ENCODE measurements around the gene CADM4.
A peak's percentile ranks its signal among the peaks of the same experiment; 100 is the strongest.
"Not testable (repeated sequence)": the region's sequence is repeated elsewhere in the genome, so short reads cannot be mapped to it uniquely, and the experiment has no call there.

Gene CADM4

DNA sequence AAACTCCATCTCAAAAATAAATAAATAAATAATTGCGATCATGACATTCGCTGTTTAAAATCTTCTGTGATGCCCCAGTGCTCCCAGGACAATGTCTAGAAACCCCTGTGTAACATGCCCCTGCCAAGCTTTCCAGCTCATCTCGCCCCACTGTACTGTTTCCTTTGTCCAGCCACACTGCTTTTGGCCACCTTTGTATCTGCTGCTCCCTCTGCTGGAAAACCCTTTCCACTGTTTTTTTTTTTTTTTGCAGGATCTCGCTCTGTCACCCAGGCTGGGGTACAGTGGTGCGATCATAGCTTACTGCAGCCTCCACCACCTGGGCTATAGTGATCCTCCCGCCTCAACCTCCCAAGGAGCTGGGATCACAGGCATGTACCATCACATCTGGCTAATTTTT is 22.8 kb upstream of the CADM4 start:
- Histone ChIP-seq H3K27me3 (ENCODE audit: control insufficient read depth in 1 of 2, insufficient read depth in 2 of 2, low read length in 2 of 2) (no peaks in the 10 kb centered on the region), H3K9ac (ENCODE audit: low read length in 2 of 2) (no peak overlapping the region), H3K9me3 (ENCODE audit: control insufficient read depth in 2 of 2, low read length in 2 of 2) (no peaks in the 10 kb centered on the region), H3K27ac (ENCODE audit: low read length) (no peak overlapping the region), H3K4me3 (ENCODE audit: low read length in 2 of 2) (no peak overlapping the region), H3K4me1 (ENCODE audit: control insufficient read depth, insufficient read depth, low read length) (peaks cover 6% of the 10 kb centered on the region), H3K36me3 (ENCODE audit: control insufficient read depth in 2 of 2, insufficient read depth in 2 of 2, low read length in 2 of 2) (no peaks in the 10 kb centered on the region)

DNA sequence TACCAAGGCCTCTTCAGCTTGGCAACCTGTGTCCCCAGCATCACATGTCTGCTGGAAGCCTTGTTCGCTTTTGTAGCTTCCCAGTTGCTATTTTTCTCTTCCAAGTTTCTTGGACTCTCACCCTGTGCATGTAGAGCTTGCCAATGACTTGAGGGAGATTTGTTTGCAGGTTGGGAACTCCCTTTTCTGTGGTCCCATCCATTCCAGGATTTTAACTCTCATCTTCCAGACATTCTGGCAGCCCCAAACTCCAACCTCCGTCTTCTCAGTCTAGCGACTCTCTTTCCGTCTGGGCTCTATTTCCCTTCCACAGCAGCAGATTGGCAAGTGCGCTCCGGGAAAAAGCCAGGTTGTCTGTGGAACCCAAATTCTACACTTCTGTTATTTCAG is 21.3 kb upstream of the CADM4 start:
- no peak overlapping the region for H3K27ac ChIP-seq (ENCODE audit: low read length)
- H3K9ac ChIP-seq (ENCODE audit: low read length in 2 of 2) = no peak overlapping the region
- peaks cover 3% of the 10 kb centered on the region for H3K4me1 ChIP-seq (ENCODE audit: control insufficient read depth, insufficient read depth, low read length)
- H3K4me3 ChIP-seq (ENCODE audit: low read length in 2 of 2) = no peak overlapping the region
- no peaks in the 10 kb centered on the region for H3K27me3 ChIP-seq (ENCODE audit: control insufficient read depth in 1 of 2, insufficient read depth in 2 of 2, low read length in 2 of 2)
- no peaks in the 10 kb centered on the region for H3K9me3 ChIP-seq (ENCODE audit: control insufficient read depth in 2 of 2, low read length in 2 of 2)
- H3K36me3 ChIP-seq (ENCODE audit: control insufficient read depth in 2 of 2, insufficient read depth in 2 of 2, low read length in 2 of 2) = no peaks in the 10 kb centered on the region

DNA sequence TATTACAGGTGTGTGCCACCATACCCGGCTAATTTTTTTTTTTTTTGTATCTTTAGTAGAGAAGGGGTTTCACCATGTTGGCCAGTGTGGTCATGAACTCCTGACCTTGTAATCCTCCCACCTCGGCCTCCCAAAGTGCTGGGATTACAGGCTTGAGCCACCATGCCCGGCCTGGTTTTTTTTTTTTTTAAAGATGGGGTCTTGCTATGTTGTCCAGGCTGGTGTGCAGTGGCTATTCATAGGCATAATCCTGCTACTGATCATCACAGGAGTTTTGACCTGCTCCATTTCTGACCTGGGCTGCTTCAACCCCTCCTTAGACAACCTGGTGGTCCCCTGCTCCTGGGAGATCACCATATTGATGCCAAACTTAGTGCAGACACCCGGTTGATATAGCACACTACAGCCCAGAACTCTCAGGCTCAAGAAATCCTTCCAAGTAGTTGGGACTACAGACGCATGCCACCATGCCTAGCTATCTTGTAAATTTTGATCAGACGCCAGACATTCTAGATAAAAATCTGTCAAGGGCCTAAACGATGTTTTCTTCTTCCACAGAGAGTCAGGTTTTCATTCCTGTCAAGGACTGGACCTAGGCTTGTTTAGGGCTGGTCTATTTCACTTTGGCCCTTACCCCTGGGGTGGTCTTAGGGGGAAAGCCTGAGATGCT is 20.8 kb upstream of the CADM4 start:
- no peak overlapping the region for H3K27ac ChIP-seq (ENCODE audit: low read length)
- peaks cover under 1 to 2% of the 10 kb centered on the region in 2 donors for H3K36me3 ChIP-seq (ENCODE audit: control insufficient read depth in 2 of 2, insufficient read depth in 2 of 2, low read length in 2 of 2)
- no peak overlapping the region for H3K4me3 ChIP-seq (ENCODE audit: low read length in 2 of 2)

DNA sequence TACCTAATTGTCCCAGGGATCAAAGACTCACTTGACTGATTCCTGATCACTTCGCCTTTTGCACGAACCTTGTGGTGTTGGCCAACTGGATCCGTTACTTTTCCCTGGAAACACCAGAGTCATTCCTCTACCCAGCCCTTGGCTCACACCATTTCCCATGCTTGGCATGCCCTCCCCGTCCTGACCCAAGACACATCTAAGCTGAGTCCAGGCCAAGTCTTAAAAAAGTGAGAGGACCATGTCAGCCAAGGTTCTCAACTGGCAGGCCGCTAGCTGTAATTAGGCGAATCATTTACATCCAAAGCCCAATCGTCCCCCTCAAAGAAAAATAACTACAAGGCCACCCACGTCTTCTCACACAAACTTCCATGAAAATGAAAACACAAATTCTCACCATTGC is 18.8 kb upstream of the CADM4 start:
- Histone ChIP-seq H3K27ac (ENCODE audit: low read length) (no peak overlapping the region), H3K36me3 (ENCODE audit: control insufficient read depth in 2 of 2, insufficient read depth in 2 of 2, low read length in 2 of 2) (peaks cover 2 to 3% of the 10 kb centered on the region in 2 donors), H3K9ac (ENCODE audit: low read length in 2 of 2) (no peak overlapping the region), H3K4me1 (ENCODE audit: control insufficient read depth, insufficient read depth, low read length) (peaks cover 3% of the 10 kb centered on the region), H3K4me3 (ENCODE audit: low read length in 2 of 2) (no peak overlapping the region), H3K9me3 (ENCODE audit: control insufficient read depth in 2 of 2, low read length in 2 of 2) (no peaks in the 10 kb centered on the region), H3K27me3 (ENCODE audit: control insufficient read depth in 1 of 2, insufficient read depth in 2 of 2, low read length in 2 of 2) (no peaks in the 10 kb centered on the region)

More for the DNA sequence above, 20.8 kb upstream of the CADM4 start:
- H3K9me3 ChIP-seq (ENCODE audit: control insufficient read depth in 2 of 2, low read length in 2 of 2) = no peaks in the 10 kb centered on the region
- H3K4me1 ChIP-seq (ENCODE audit: control insufficient read depth, insufficient read depth, low read length) = peaks cover 3% of the 10 kb centered on the region
- no peak overlapping the region for H3K9ac ChIP-seq (ENCODE audit: low read length in 2 of 2)
- H3K27me3 ChIP-seq (ENCODE audit: control insufficient read depth in 1 of 2, insufficient read depth in 2 of 2, low read length in 2 of 2) = no peaks in the 10 kb centered on the region

DNA sequence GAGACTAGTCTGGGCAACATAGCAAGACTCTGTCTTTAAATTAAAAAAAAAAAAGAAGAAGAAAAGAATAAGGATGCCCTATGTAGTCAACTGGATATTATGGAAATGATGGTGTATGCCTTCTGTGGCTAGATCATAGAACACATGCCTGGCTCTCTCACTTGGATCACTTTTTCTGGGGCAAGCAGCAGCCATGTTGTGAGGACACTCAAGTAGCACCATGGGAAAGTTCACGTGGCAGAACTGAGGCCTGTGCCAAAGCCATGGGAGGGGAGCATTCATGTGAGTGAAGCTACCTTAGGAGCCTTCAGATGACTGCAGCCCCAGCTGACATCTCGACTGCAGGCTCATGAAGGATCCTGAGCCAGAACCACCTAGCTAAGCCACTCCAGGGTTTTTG is 18.4 kb upstream of the CADM4 start:
- peaks cover 3% of the 10 kb centered on the region for H3K4me1 ChIP-seq (ENCODE audit: control insufficient read depth, insufficient read depth, low read length)
- H3K36me3 ChIP-seq (ENCODE audit: control insufficient read depth in 2 of 2, insufficient read depth in 2 of 2, low read length in 2 of 2) = peaks cover 2 to 3% of the 10 kb centered on the region in 2 donors
- no peak overlapping the region for H3K27ac ChIP-seq (ENCODE audit: low read length)
- no peak overlapping the region for H3K9ac ChIP-seq (ENCODE audit: low read length in 2 of 2)
- H3K4me3 ChIP-seq (ENCODE audit: low read length in 2 of 2) = no peak overlapping the region
- no peaks in the 10 kb centered on the region for H3K9me3 ChIP-seq (ENCODE audit: control insufficient read depth in 2 of 2, low read length in 2 of 2)
- no peaks in the 10 kb centered on the region for H3K27me3 ChIP-seq (ENCODE audit: control insufficient read depth in 1 of 2, insufficient read depth in 2 of 2, low read length in 2 of 2)

DNA sequence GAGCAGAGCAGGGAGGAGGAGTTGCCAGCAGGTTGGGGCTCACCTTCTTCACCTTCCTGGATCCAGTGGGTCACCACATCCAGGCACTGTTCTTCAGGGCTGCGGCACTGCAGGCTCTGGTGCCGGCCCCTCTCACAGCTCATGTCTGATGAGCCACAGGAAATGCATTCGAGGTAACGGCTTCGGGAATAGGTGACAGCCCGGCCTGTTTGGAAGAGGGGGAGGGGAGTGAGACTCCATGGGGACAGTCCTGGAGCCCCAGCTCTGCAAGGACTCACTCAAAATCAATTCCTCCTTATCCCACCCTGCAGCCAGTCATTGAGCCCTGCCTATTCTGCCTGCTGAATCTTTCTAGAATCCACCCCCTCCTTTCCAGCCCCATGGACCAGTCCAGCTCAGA is 16.8 kb upstream of the CADM4 start:
- Histone ChIP-seq H3K4me3 (ENCODE audit: low read length in 2 of 2) (no peak overlapping the region), H3K9ac (ENCODE audit: low read length in 2 of 2) (no peak overlapping the region), H3K27me3 (ENCODE audit: control insufficient read depth in 1 of 2, insufficient read depth in 2 of 2, low read length in 2 of 2) (no peaks in the 10 kb centered on the region), H3K27ac (ENCODE audit: low read length) (no peak overlapping the region), H3K4me1 (ENCODE audit: control insufficient read depth, insufficient read depth, low read length) (peaks cover 6% of the 10 kb centered on the region), H3K36me3 (ENCODE audit: control insufficient read depth in 2 of 2, insufficient read depth in 2 of 2, low read length in 2 of 2) (peaks cover 2 to 3% of the 10 kb centered on the region in 2 donors), H3K9me3 (ENCODE audit: control insufficient read depth in 2 of 2, low read length in 2 of 2) (no peaks in the 10 kb centered on the region)

DNA sequence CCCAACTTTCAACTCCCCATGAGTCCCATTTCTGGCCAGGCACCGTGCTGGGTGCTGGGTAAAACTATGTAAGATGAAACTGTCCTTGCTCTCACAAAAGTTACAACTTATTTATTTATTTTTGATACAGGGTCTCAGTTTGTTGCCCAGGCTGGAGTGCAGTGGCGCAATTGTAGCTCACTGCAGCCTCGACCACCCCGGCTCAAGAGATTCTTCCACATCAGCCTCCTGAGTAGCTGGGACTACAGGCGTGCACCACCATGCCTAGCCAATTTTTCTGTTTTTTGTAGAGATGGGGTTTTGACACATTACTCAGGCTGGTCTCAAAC is 12.9 kb upstream of the CADM4 start:
- no peaks in the 10 kb centered on the region for H3K9me3 ChIP-seq (ENCODE audit: control insufficient read depth in 2 of 2, low read length in 2 of 2)
- H3K27ac ChIP-seq (ENCODE audit: low read length) = no peak overlapping the region
- peaks cover 2 to 6% of the 10 kb centered on the region in 2 donors for H3K36me3 ChIP-seq (ENCODE audit: control insufficient read depth in 2 of 2, insufficient read depth in 2 of 2, low read length in 2 of 2)
- H3K9ac ChIP-seq (ENCODE audit: low read length in 2 of 2) = no peak overlapping the region
- H3K27me3 ChIP-seq (ENCODE audit: control insufficient read depth in 1 of 2, insufficient read depth in 2 of 2, low read length in 2 of 2) = no peaks in the 10 kb centered on the region
- no peak overlapping the region for H3K4me3 ChIP-seq (ENCODE audit: low read length in 2 of 2)
- peaks cover 6% of the 10 kb centered on the region for H3K4me1 ChIP-seq (ENCODE audit: control insufficient read depth, insufficient read depth, low read length)

DNA sequence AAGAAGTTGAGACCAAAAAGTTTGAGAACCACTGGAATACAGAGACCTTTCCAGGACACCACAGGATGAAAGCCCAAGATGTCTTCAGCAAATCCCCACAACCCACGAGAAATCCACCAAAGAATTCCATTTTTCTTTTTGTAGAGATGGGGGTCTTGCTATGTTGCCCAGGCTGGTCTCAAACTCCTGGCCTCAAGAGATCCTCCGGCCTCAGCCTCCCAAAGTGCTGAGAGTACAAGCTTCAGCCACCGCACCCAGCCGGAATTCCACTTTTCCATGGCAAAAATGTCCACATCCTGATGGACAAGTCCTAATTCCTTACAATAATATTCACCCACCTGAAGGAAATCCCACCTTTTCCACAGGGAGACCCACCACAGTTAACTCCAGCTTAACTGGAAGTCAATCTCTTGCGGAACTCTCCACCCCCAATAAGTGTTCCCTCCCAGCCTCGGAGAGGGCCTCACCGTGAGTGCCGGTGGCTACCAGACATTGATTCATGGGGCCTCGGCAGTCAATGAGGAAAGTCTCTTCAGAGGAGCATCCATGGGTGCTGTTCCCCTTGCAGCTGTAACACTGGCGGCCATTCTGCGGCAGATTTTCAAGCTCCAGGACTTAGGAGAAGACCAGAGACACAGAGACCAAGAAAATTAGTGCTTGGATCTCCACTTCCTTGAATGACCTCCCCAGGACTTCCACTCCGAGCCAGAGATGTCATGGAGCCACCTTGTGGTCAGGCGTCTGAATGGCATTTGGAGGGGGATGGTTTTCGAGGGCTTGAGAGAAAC is 12.3 kb upstream of the CADM4 start:
- Histone ChIP-seq H3K4me1 (ENCODE audit: control insufficient read depth, insufficient read depth, low read length) (peaks cover 6% of the 10 kb centered on the region), H3K27me3 (ENCODE audit: control insufficient read depth in 1 of 2, insufficient read depth in 2 of 2, low read length in 2 of 2) (no peaks in the 10 kb centered on the region), H3K4me3 (ENCODE audit: low read length in 2 of 2) (peak overlapping the region in 1 of 2 donors; percentile 49), H3K36me3 (ENCODE audit: control insufficient read depth in 2 of 2, insufficient read depth in 2 of 2, low read length in 2 of 2) (peaks cover 2 to 7% of the 10 kb centered on the region in 2 donors), H3K9ac (ENCODE audit: low read length in 2 of 2) (peak overlapping the region in 1 of 2 donors; percentile 51), H3K9me3 (ENCODE audit: control insufficient read depth in 2 of 2, low read length in 2 of 2) (no peaks in the 10 kb centered on the region), H3K27ac (ENCODE audit: low read length) (no peak overlapping the region)

DNA sequence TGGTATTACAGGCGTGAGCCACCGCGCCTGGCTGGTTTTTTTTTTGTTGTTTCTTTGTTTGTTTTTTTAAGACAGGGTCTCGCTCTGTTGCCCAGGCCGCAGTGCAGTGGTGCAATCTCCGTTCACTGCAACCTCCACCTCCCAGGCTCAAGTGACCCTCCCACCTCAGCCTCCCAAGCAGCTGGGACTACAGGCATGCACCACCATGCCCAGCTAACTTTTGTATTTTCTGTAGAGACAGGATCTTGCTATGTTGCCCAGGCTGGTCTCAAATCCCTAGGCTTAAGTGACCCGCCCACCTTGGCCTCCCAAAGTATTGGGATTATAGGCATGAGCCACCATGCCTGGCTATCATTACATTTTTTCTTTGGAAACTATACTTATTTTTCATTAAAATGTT is 10.6 kb upstream of the CADM4 start:
- H3K4me3 ChIP-seq (ENCODE audit: low read length in 2 of 2); H3K36me3 ChIP-seq (ENCODE audit: control insufficient read depth in 2 of 2, insufficient read depth in 2 of 2, low read length in 2 of 2); H3K4me1 ChIP-seq (ENCODE audit: control insufficient read depth, insufficient read depth, low read length); H3K9ac ChIP-seq (ENCODE audit: low read length in 2 of 2); H3K9me3 ChIP-seq (ENCODE audit: control insufficient read depth in 2 of 2, low read length in 2 of 2); H3K27me3 ChIP-seq (ENCODE audit: control insufficient read depth in 1 of 2, insufficient read depth in 2 of 2, low read length in 2 of 2); H3K27ac ChIP-seq (ENCODE audit: low read length): not testable (repeated sequence)

DNA sequence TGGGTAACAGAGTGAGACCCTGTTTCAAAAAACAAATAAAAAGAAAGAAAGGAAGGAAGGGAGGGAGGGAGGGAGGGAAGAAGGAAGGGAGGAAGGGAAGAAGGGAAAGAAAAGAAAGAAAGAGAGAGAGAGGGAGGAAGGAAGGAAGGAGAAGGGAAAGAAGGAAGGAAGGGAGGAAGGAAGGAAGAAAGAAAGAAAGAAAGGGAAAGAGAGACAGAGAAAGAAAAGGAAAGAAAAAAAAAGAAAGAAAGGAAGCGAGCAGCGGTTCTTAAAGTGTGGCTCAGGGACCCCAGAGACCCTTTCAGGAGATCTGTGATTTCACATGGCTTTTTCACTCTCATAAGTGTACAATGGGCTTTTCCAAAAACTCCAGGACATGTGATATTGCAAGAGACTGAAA is 9.9 kb upstream of the CADM4 start:
- Histone ChIP-seq H3K36me3 (ENCODE audit: control insufficient read depth in 2 of 2, insufficient read depth in 2 of 2, low read length in 2 of 2) (peaks cover 0 to 5% of the 10 kb centered on the region in 2 donors), H3K9me3 (ENCODE audit: control insufficient read depth in 2 of 2, low read length in 2 of 2) (no peaks in the 10 kb centered on the region), H3K4me1 (ENCODE audit: control insufficient read depth, insufficient read depth, low read length) (peaks cover 6% of the 10 kb centered on the region)

DNA sequence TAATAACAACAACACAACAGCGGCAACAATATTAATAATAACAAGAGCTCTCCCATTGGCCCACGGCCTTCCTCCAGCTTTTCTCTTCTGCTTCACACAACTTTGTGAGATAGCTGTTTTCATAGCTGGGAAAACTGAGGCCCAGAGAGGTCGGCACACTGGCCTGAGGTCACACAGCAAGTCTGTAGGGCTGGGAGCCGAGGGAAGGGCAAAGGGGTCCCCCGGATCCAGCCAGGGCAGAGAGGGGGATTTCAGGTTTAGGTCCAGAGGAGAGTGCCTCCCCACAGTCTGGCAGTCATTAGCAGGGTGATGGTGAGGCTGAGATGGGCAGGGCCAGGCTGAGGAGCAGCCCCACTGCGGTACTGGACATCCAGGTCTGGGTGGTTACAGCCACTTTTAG is 9.0 kb upstream of the CADM4 start:
- Histone ChIP-seq H3K36me3 (ENCODE audit: control insufficient read depth in 2 of 2, insufficient read depth in 2 of 2, low read length in 2 of 2) (peaks cover 0 to 5% of the 10 kb centered on the region in 2 donors), H3K4me3 (ENCODE audit: low read length in 2 of 2) (no peak overlapping the region), H3K9ac (ENCODE audit: low read length in 2 of 2) (no peak overlapping the region), H3K27ac (ENCODE audit: low read length) (no peak overlapping the region), H3K27me3 (ENCODE audit: control insufficient read depth in 1 of 2, insufficient read depth in 2 of 2, low read length in 2 of 2) (no peaks in the 10 kb centered on the region), H3K9me3 (ENCODE audit: control insufficient read depth in 2 of 2, low read length in 2 of 2) (no peaks in the 10 kb centered on the region), H3K4me1 (ENCODE audit: control insufficient read depth, insufficient read depth, low read length) (peaks cover 6% of the 10 kb centered on the region)

More for the DNA sequence above, 9.9 kb upstream of the CADM4 start:
- Histone ChIP-seq H3K27me3 (ENCODE audit: control insufficient read depth in 1 of 2, insufficient read depth in 2 of 2, low read length in 2 of 2) (no peaks in the 10 kb centered on the region), H3K9ac (ENCODE audit: low read length in 2 of 2) (no peak overlapping the region), H3K27ac (ENCODE audit: low read length) (no peak overlapping the region), H3K4me3 (ENCODE audit: low read length in 2 of 2) (no peak overlapping the region)

Data from stomach smooth muscle (tissue), 2 donors.